ENCODE measurements around the gene CYP4F8. TPM values are rescaled to one million over a fixed set of nuclear protein-coding genes. Genes with fewer than 3 reads are reported as not detected.
"Not testable (repeated sequence)": the region's sequence is repeated elsewhere in the genome, so short reads cannot be mapped to it uniquely, and the experiment has no call there.

The CYP4F8 gene
- total RNA-seq, 1 experiment from 2014 or later: not detected

DNA sequence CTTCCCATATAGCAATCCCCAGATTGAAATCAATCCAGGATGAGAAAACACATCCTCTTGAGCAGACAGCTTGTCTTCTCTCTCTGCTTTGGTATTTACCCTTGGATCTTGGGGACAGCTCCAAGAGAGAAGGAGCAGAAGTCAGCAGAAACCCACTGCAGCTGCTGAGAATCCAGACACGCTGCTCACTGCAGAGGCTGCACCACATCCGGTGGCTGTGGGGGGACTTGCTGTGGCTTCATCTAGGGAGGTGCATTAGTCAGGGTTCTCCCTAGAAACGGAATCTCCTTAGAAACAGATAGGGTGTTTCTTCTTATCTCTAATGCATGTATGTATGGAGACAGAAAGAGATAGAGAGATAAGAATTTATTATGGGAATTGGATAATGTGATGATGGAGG, 60.5 kb downstream of the CYP4F8 start:
- ChIA-PET POLR2A (no interaction called here), CTCF (no interaction called here)
- Mint-ChIP-seq H3K4me1 (no peaks in the 10 kb centered on the region), H3K27ac (no peak overlapping the region), H3K27me3 (ENCODE audit: low read depth) (peaks cover 23% of the 10 kb centered on the region), H3K4me3 (no peak overlapping the region), H3K9me3 (peaks cover 76% of the 10 kb centered on the region), H3K36me3 (peaks cover 48% of the 10 kb centered on the region)
- DNase-seq (ENCODE audit: low spot score) (no peak), ATAC-seq (no peak)
- TF ChIP-seq, protein P1, sequence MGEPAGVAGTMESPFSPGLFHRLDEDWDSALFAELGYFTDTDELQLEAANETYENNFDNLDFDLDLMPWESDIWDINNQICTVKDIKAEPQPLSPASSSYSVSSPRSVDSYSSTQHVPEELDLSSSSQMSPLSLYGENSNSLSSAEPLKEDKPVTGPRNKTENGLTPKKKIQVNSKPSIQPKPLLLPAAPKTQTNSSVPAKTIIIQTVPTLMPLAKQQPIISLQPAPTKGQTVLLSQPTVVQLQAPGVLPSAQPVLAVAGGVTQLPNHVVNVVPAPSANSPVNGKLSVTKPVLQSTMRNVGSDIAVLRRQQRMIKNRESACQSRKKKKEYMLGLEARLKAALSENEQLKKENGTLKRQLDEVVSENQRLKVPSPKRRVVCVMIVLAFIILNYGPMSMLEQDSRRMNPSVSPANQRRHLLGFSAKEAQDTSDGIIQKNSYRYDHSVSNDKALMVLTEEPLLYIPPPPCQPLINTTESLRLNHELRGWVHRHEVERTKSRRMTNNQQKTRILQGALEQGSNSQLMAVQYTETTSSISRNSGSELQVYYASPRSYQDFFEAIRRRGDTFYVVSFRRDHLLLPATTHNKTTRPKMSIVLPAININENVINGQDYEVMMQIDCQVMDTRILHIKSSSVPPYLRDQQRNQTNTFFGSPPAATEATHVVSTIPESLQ (CRISPR knock-in tag; IDR thresholded peaks at IDR 0.05): no peak
- TF ChIP-seq RELA (CRISPR knock-in tag; IDR thresholded peaks at IDR 0.05; ENCODE audit: borderline replicate concordance) (no peak), ZNF232 (CRISPR knock-in tag; IDR thresholded peaks at IDR 0.05) (no peak)
- TF ChIP-seq, protein P2, sequence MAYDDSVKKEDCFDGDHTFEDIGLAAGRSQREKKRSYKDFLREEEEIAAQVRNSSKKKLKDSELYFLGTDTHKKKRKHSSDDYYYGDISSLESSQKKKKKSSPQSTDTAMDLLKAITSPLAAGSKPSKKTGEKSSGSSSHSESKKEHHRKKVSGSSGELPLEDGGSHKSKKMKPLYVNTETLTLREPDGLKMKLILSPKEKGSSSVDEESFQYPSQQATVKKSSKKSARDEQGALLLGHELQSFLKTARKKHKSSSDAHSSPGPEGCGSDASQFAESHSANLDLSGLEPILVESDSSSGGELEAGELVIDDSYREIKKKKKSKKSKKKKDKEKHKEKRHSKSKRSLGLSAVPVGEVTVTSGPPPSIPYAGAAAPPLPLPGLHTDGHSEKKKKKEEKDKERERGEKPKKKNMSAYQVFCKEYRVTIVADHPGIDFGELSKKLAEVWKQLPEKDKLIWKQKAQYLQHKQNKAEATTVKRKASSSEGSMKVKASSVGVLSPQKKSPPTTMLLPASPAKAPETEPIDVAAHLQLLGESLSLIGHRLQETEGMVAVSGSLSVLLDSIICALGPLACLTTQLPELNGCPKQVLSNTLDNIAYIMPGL (CRISPR knock-in tag; IDR thresholded peaks at IDR 0.05): no peak

DNA sequence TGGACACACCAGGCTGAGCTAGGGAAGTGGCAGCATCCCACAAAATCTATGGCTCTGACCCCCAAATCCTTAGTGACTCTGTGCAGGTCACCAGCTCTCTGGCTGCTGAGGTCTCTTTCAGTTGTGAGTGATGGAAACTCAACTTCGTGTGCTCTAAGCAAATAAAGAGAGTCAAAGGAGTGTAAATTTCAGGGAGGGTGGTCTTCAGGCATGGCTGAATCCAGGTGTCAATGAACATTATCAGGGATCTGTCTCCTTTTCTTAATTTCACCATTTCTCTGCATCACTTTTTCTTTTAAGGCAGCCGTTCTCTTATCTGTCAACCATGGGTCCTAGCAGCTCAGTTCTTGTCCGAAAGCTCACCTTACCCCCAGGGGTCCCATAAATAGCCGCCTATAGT, 64.1 kb downstream of the CYP4F8 start:
- no peak overlapping the region for H3K4me3 Mint-ChIP-seq
- CTCF ChIA-PET: no interaction called here
- H3K4me1 Mint-ChIP-seq: no peaks in the 10 kb centered on the region
- no peak overlapping the region for H3K27ac Mint-ChIP-seq
- DNase-seq (ENCODE audit: low spot score): no peak
- H3K36me3 Mint-ChIP-seq: peaks cover 71% of the 10 kb centered on the region
- POLR2A ChIA-PET: no interaction called here
- peaks cover 89% of the 10 kb centered on the region for H3K9me3 Mint-ChIP-seq
- no peak for TF ChIP-seq JAZF1 (CRISPR knock-in tag; IDR thresholded peaks at IDR 0.05)
- TF ChIP-seq, protein P3, sequence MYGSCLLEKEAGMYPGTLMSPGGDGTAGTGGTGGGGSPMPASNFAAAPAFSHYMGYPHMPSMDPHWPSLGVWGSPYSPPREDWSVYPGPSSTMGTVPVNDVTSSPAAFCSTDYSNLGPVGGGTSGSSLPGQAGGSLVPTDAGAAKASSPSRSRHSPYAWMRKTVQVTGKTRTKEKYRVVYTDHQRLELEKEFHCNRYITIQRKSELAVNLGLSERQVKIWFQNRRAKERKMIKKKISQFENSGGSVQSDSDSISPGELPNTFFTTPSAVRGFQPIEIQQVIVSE (CRISPR knock-in tag; IDR thresholded peaks at IDR 0.05; ENCODE audit: borderline replicate concordance): no peak
- H3K27me3 Mint-ChIP-seq (ENCODE audit: low read depth): peaks cover 31% of the 10 kb centered on the region
- no peak for ATAC-seq

DNA sequence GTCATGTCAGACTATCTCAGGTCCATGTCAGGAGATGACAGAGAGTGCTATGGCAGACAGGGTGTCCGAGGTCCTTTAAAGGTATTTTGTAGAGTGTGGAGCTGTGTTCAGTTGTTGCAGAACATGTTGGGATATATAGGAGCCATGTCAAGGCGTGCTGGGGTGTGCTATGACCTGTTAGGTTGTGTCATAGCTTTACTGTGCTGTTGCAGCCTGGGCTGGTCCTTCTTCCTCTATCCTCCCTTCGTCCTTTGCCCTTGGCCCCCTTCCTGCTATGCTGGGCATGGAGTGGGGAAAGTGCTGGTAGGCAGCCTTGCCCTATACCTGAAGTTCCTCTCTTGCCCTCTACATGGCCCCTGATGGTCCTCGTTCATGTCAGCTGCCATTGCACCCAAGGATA, 64.8 kb downstream of the CYP4F8 start:
- H3K4me3 Mint-ChIP-seq; ATAC-seq; CTCF ChIA-PET; H3K27ac Mint-ChIP-seq; H3K4me1 Mint-ChIP-seq; POLR2A ChIA-PET; DNase-seq (ENCODE audit: low spot score): not testable (repeated sequence)
- Mint-ChIP-seq H3K27me3 (ENCODE audit: low read depth) (peaks cover 35% of the 10 kb centered on the region), H3K36me3 (peaks cover 71% of the 10 kb centered on the region), H3K9me3 (peaks cover 90% of the 10 kb centered on the region)

Other genes with a start within 250 kb of the CYP4F8 start
- gene AKAP8, start 235.4 kb upstream of the CYP4F8 start, total RNA-seq (2021): 49.1 to 65.9 TPM (median 51.3 TPM) in 3 replicates
- 184 to 231 TPM (median 184 TPM) in 3 replicates for gene AKAP8L, start 196.2 kb upstream of the CYP4F8 start, total RNA-seq (2021)
- 37.6 to 43.9 TPM (median 40.6 TPM) in 3 replicates for gene WIZ, start 165.3 kb upstream of the CYP4F8 start, total RNA-seq (2021)
- 1.2 to 2.3 TPM (median 1.6 TPM) in 3 replicates for gene RASAL3, start 150.7 kb upstream of the CYP4F8 start, total RNA-seq (2021)
- not detected in 3 replicates for gene PGLYRP2, start 135.7 kb upstream of the CYP4F8 start, total RNA-seq (2021)
- gene CYP4F22, start 106.7 kb upstream of the CYP4F8 start, total RNA-seq (2021): 1.2 to 1.7 TPM (median 1.5 TPM) in 3 replicates
- 0.04 to 0.14 TPM (median 0.05 TPM) in 3 replicates for gene CYP4F3, start 25.7 kb downstream of the CYP4F8 start, total RNA-seq (2021)
- not detected in 3 replicates for gene CYP4F12, start 57.9 kb downstream of the CYP4F8 start, total RNA-seq (2021)
- not detected in 3 replicates for gene OR10H2, start 112.8 kb downstream of the CYP4F8 start, total RNA-seq (2021)
- not detected in 3 replicates for gene OR10H3, start 122.8 kb downstream of the CYP4F8 start, total RNA-seq (2021)
- gene OR10H5, start 172.4 kb downstream of the CYP4F8 start, total RNA-seq (2021): not detected in 3 replicates
- gene OR10H1, start 200.4 kb downstream of the CYP4F8 start, total RNA-seq (2021): not detected in 3 replicates

All from WTC11 (cell line).